NOMO-1 treated with DMSO at 0.1 percent for 48 hours (cell line): ENCODE measurements around the gene ETS2.

ENCODE experiments used
- DNase-seq: peaks from one replicate; lab custom pipeline; 2025; ENCODE audit not compliant: unreplicated experiment; lab: John Stamatoyannopoulos, UW

The ETS2 gene

GRCh38 chr21:38777531-38777930 is 28.2 kb upstream of the ETS2 start:
- DNase-seq: no peak

- DNase-seq: no peak
Observed at GRCh38 chr21:38780879-38781278, 24.9 kb upstream of the ETS2 start.

GRCh38 chr21:38784458-38785266 is 21.1 kb upstream of the ETS2 start:
- DNase-seq: no peak

- no peak for DNase-seq
Observed at GRCh38 chr21:38785483-38785882, 20.2 kb upstream of the ETS2 start.

GRCh38 chr21:38787016-38787415 is 18.7 kb upstream of the ETS2 start:
- no peak for DNase-seq

GRCh38 chr21:38787461-38788274 is 18.1 kb upstream of the ETS2 start:
- DNase-seq: peak; percentile 68

GRCh38 chr21:38788275-38788905 is 17.3 kb upstream of the ETS2 start:
- DNase-seq: no peak

GRCh38 chr21:38789275-38789674 is 16.5 kb upstream of the ETS2 start:
- DNase-seq: no peak

GRCh38 chr21:38790059-38790458 is 15.7 kb upstream of the ETS2 start:
- DNase-seq: no peak

GRCh38 chr21:38790961-38791360 is 14.8 kb upstream of the ETS2 start:
- DNase-seq: no peak

GRCh38 chr21:38792676-38793459 is 12.9 kb upstream of the ETS2 start:
- no peak for DNase-seq

- DNase-seq: no peak
Observed at GRCh38 chr21:38793926-38794713, 11.6 kb upstream of the ETS2 start.

GRCh38 chr21:38794978-38795377 is 10.8 kb upstream of the ETS2 start:
- no peak for DNase-seq

GRCh38 chr21:38795475-38795874 is 10.3 kb upstream of the ETS2 start:
- no peak for DNase-seq

GRCh38 chr21:38796424-38796823 is 9.3 kb upstream of the ETS2 start:
- no peak for DNase-seq

- DNase-seq: peak; percentile 35
Observed at GRCh38 chr21:38797470-38797869, 8.3 kb upstream of the ETS2 start.

- DNase-seq: no peak
Observed at GRCh38 chr21:38798081-38798480, 7.6 kb upstream of the ETS2 start.

GRCh38 chr21:38798481-38798882 is 7.2 kb upstream of the ETS2 start:
- no peak for DNase-seq

GRCh38 chr21:38800046-38800758 is 5.5 kb upstream of the ETS2 start:
- DNase-seq: no peak
